Ascending aorta (tissue), 2 donors: ENCODE measurements around the gene MBIP. TPM values are rescaled to one million over a fixed set of nuclear protein-coding genes. Genes with fewer than 3 reads are reported as not detected.

Experiments
- DNase-seq, 2 donors: peaks; one replicate each; pipeline ENCODE4 v3.0.0-alpha.2; 2019; ENCODE audit warnings: low spot score in 2 of 2
- H3K27ac ChIP-seq, 2 donors: fragments of 200-600 bp; sonication (generic); one replicate each; pipeline ENCODE4 v1.5.1; 2016 to 2017; ENCODE audit warnings: mild to moderate bottlenecking in 1 of 2
- H3K27me3 ChIP-seq: fragments of 200-600 bp; sonication (generic); one replicate; pipeline ENCODE4 v1.5.1; 2017
- H3K36me3 ChIP-seq, 2 donors: fragments of 200-600 bp; sonication (generic); one replicate each; pipeline ENCODE4 v1.5.1; 2016
- H3K4me1 ChIP-seq, 2 donors: fragments of 200-600 bp; sonication (generic); one replicate each; pipeline ENCODE4 v1.5.1; 2016 to 2017; ENCODE audit warnings: mild to moderate bottlenecking in 1 of 2
- H3K4me3 ChIP-seq, 2 donors: fragments of 200-600 bp; sonication (generic); one replicate each; pipeline ENCODE4 v1.5.1; 2016 to 2017; ENCODE audit warnings: mild to moderate bottlenecking in 1 of 2
- H3K9me3 ChIP-seq, 2 donors: fragments of 200-600 bp; sonication (generic); one replicate each; pipeline ENCODE4 v1.5.1; 2016
- CTCF ChIP-seq, 3 experiments: fragments of 200-600 bp in 2 of 3; fragments of 450-650 bp in 1 of 3; sonication (generic) in 2 of 3; IDR thresholded peaks; one replicate each; pipeline ENCODE4 v1.5.1; 2016 to 2019; ENCODE audit warnings: antibody characterized with exemption in 3 of 3, mild to moderate bottlenecking in 1 of 3, moderate library complexity in 1 of 3
- intact Hi-C: fragments of 100-400 bp; cut with DNase I; formaldehyde crosslinking; loops from one replicate; pipeline ENCODE4 v1.15.1; 2023
- total RNA-seq: library from RNA; depleted of rRNA; stranded (reverse); fragments of >200 nt; gene quantifications from one replicate; pipeline ENCODE4 v1.1.0, GENCODE V29; 2016

MBIP gene
- total RNA-seq, 1 donor from 2014 or later = 2.2 TPM

- no peaks in the 10 kb centered on the region for H3K36me3 ChIP-seq
- intact Hi-C loops = no loop called here
- DNase-seq = no peak
- no peak for TF ChIP-seq CTCF (IDR thresholded peaks at IDR 0.05)
- no peak overlapping the region for H3K27ac ChIP-seq
- no peaks in the 10 kb centered on the region for H3K4me1 ChIP-seq
- no peak overlapping the region for H3K4me3 ChIP-seq
- H3K27me3 ChIP-seq = no peaks in the 10 kb centered on the region
- no peaks in the 10 kb centered on the region for H3K9me3 ChIP-seq
These were observed 56.3 kb downstream of the MBIP start for GRCh38 chr14:36264107-36264506.

- no peaks in the 10 kb centered on the region for H3K4me1 ChIP-seq
- H3K4me3 ChIP-seq = no peak overlapping the region
- no peaks in the 10 kb centered on the region for H3K27me3 ChIP-seq
- no peak overlapping the region for H3K27ac ChIP-seq
- no peaks in the 10 kb centered on the region for H3K36me3 ChIP-seq
- H3K9me3 ChIP-seq = no peaks in the 10 kb centered on the region
- intact Hi-C loops = no loop called here
- no peak for TF ChIP-seq CTCF (IDR thresholded peaks at IDR 0.05)
- no peak for DNase-seq
These were observed 59.3 kb downstream of the MBIP start for GRCh38 chr14:36260970-36261640.

- Histone ChIP-seq H3K9me3 (no peaks in the 10 kb centered on the region), H3K36me3 (no peaks in the 10 kb centered on the region), H3K4me1 (no peaks in the 10 kb centered on the region), H3K27me3 (no peaks in the 10 kb centered on the region), H3K27ac (no peak overlapping the region), H3K4me3 (no peak overlapping the region)
- no peak for TF ChIP-seq CTCF (IDR thresholded peaks at IDR 0.05)
- DNase-seq = no peak
- intact Hi-C loops = no loop called here
These were observed 62.2 kb downstream of the MBIP start for GRCh38 chr14:36258241-36258640.

DNA sequence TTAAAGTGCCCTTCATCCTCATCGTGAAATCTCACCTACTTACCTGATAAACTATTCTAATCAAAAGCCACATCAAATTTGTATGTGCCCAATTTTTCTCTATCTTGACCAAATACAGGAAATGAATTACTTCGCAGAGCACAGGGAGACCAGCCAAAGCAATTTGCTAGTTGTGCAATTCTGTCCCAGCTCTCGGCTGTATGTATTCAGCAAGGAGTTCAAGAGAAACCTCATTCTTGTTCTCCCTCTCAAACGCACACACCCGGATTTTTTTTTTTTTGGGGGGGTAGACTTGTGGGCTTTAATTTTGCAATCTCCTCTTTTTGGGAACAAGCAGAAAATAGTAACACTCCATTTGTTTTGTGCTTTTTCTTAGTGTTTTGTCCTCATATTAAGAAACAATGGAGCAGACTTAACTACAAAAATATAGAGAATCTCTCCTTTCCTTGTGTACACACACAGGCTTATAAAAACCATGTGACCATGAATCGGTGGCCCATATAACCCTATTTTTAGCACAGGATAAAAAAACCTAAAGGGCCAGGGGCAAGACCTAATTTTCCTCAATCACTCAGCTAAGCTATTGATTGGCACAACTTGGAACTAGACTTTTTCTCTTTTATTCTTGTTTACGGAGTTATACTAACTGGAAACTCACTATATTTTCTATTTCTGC, 64.2 kb downstream of the MBIP start:
- no peaks in the 10 kb centered on the region for H3K36me3 ChIP-seq
- no peak for DNase-seq
- no peak overlapping the region for H3K4me3 ChIP-seq
- no peaks in the 10 kb centered on the region for H3K9me3 ChIP-seq
- H3K4me1 ChIP-seq = no peaks in the 10 kb centered on the region
- no peak overlapping the region for H3K27ac ChIP-seq
- TF ChIP-seq CTCF (IDR thresholded peaks at IDR 0.05) = no peak
- no peaks in the 10 kb centered on the region for H3K27me3 ChIP-seq
- intact Hi-C loops = no loop called here

- Histone ChIP-seq H3K9me3 (no peaks in the 10 kb centered on the region), H3K4me3 (no peak overlapping the region), H3K27ac (no peak overlapping the region), H3K4me1 (no peaks in the 10 kb centered on the region), H3K36me3 (no peaks in the 10 kb centered on the region), H3K27me3 (no peaks in the 10 kb centered on the region)
- intact Hi-C loops = no loop called here
- DNase-seq = no peak
- no peak for TF ChIP-seq CTCF (IDR thresholded peaks at IDR 0.05)
These were observed 66.3 kb downstream of the MBIP start for GRCh38 chr14:36254020-36254624.

Other genes starting within 250 kb of the MBIP start
- not detected for gene PTCSC3, start 143.9 kb downstream of the MBIP start, total RNA-seq
- gene NKX2-1, start 199.6 kb upstream of the MBIP start, total RNA-seq = not detected